GM23338 (cell line): ENCODE results near the gene TAB3. TPM values are rescaled to one million over a fixed set of nuclear protein-coding genes. Genes with fewer than 3 reads are reported as not detected.

ENCODE experiments used
- ATAC-seq: fragments of 200-7000 bp; cut with Tn5 transposase; 3 replicates; pipeline ENCODE4 v1.9.1; 2020
- DNase-seq: peaks from one replicate; pipeline ENCODE4 v3.0.0-alpha.2; 2015; ENCODE audit warnings: low spot score
- H2AFZ ChIP-seq: fragments of 200-600 bp; sonication (generic); 2 replicates; pipeline ENCODE4 v1.8.0; 2016; ENCODE audit warnings: antibody characterized with exemption, mild to moderate bottlenecking, moderate library complexity
- H3F3A ChIP-seq: fragments of 200-600 bp; sonication (generic); replicated peaks from 2 replicates; pipeline ENCODE4 v1.8.0; 2017; ENCODE audit warnings: antibody characterized with exemption, mixed run types, low read depth
- H3K27ac ChIP-seq: fragments of 200-600 bp; sonication (generic); 2 replicates; pipeline ENCODE4 v1.6.1; 2016; ENCODE audit warnings: low read depth
- H3K27me3 ChIP-seq: fragments of 200-600 bp; sonication (generic); 2 replicates; pipeline ENCODE4 v1.8.0; 2016; ENCODE audit warnings: mild to moderate bottlenecking, mixed run types, moderate library complexity; ENCODE audit not compliant: insufficient read depth
- H3K36me3 ChIP-seq: fragments of 200-600 bp; sonication (generic); 2 replicates; pipeline ENCODE4 v1.8.0; 2016; ENCODE audit warnings: mild to moderate bottlenecking; ENCODE audit not compliant: insufficient read depth
- H3K4me1 ChIP-seq: fragments of 200-600 bp; sonication (generic); 2 replicates; pipeline ENCODE4 v1.8.0; 2016; ENCODE audit warnings: mild to moderate bottlenecking, moderate library complexity; ENCODE audit not compliant: insufficient read depth
- H3K4me2 ChIP-seq: fragments of 200-600 bp; sonication (generic); 2 replicates; pipeline ENCODE4 v1.7.1; 2017; ENCODE audit warnings: mixed run types
- H3K4me3 ChIP-seq: fragments of 200-600 bp; sonication (generic); 2 replicates; pipeline ENCODE4 v1.6.1; 2016; ENCODE audit warnings: mixed run types
- H3K79me2 ChIP-seq: fragments of 200-600 bp; sonication (generic); replicated peaks from 2 replicates; pipeline ENCODE4 v1.8.0; 2017; ENCODE audit warnings: mild to moderate bottlenecking; ENCODE audit not compliant: insufficient read depth
- H3K9me2 ChIP-seq: fragments of 200-600 bp; sonication (generic); 2 replicates; pipeline ENCODE4 v1.8.0; 2017; ENCODE audit not compliant: insufficient read depth
- H4K20me1 ChIP-seq: fragments of 200-600 bp; sonication (generic); replicated peaks from 2 replicates; pipeline ENCODE4 v1.8.0; 2017; ENCODE audit warnings: mild to moderate bottlenecking; ENCODE audit not compliant: insufficient read depth
- H3K27ac Mint-ChIP-seq: 2 replicates; pipeline ENCODE4 v1.8.0; 2020; ENCODE audit warnings: inconsistent platforms, mild to moderate bottlenecking, moderate library complexity, mixed read lengths
- H3K27me3 Mint-ChIP-seq: 3 replicates; pipeline ENCODE4 v1.8.0; 2022; ENCODE audit warnings: low read depth, mild to moderate bottlenecking, moderate library complexity, mixed read lengths, inconsistent platforms; ENCODE audit not compliant: insufficient read depth, poor library complexity
- H3K36me3 Mint-ChIP-seq: 3 replicates; pipeline ENCODE4 v1.8.0; 2021; ENCODE audit warnings: low read depth, mild to moderate bottlenecking, inconsistent platforms, moderate library complexity, mixed read lengths
- H3K4me1 Mint-ChIP-seq: 3 replicates; pipeline ENCODE4 v1.8.0; 2020; ENCODE audit warnings: mild to moderate bottlenecking, inconsistent platforms, mixed read lengths
- H3K4me3 Mint-ChIP-seq: 3 replicates; pipeline ENCODE4 v1.8.0; 2021; ENCODE audit warnings: moderate library complexity, mild to moderate bottlenecking, inconsistent platforms, mixed read lengths
- H3K9me3 Mint-ChIP-seq: 3 replicates; pipeline ENCODE4 v1.8.0; 2020; ENCODE audit warnings: moderate library complexity, mild to moderate bottlenecking, inconsistent platforms, mixed read lengths
- CTCF ChIP-seq, 2 experiments: fragments of 200-600 bp in 1 of 2; sonication (generic) in 1 of 2; conservative IDR thresholded peaks; 2 replicates each; pipeline versions ENCODE4 v1.5.1 to v1.6.1; 2016 to 2017; ENCODE audit warnings: antibody characterized with exemption in 2 of 2, low read depth in 2 of 2, mild to moderate bottlenecking in 2 of 2, moderate library complexity in 1 of 2
- EZH2 ChIP-seq: fragments of 200-600 bp; sonication (generic); IDR thresholded peaks from one replicate; pipeline ENCODE4 v1.8.0; 2017; ENCODE audit warnings: antibody characterized with exemption, mild to moderate bottlenecking, low read depth; ENCODE audit not compliant: unreplicated experiment
- EZH2phosphoT487 ChIP-seq: fragments of 200-600 bp; sonication (generic); IDR thresholded peaks from one replicate; pipeline ENCODE4 v1.8.1; 2018; ENCODE audit warnings: antibody characterized with exemption; ENCODE audit not compliant: unreplicated experiment
- ZNF114 ChIP-seq: fragments of 250-450 bp; sonication (Bioruptor Pico); IDR thresholded peaks from 2 replicates; pipeline ENCODE4 v1.5.0; 2020; ENCODE audit warnings: mild to moderate bottlenecking, moderate library complexity
- polyA plus RNA-seq: library from polyadenylated mRNA; unstranded; fragments of >200 nt; fragmentation: Nextera tagmentation; extraction: Ambion mirVana; gene quantifications from 2 replicates; pipeline ENCODE4 v1.2.1, GENCODE V29; 2016
- total RNA-seq: library from RNA; depleted of rRNA; stranded (reverse); fragments of >200 nt; shearing (Covaris generic); gene quantifications from 2 replicates; pipeline ENCODE4 v1.2.3, GENCODE V29; 2014
- TF ChIP-seq, protein P1 (sequence below): fragments of 250-450 bp; sonication (Bioruptor Pico); IDR thresholded peaks from 2 replicates; pipeline ENCODE4 v1.5.0; 2020; ENCODE audit warnings: mild to moderate bottlenecking, moderate library complexity

Gene TAB3
- total and polyA plus RNA-seq, 2 experiments from 2014 or later, result 4.4 to 21.7 TPM

DNA sequence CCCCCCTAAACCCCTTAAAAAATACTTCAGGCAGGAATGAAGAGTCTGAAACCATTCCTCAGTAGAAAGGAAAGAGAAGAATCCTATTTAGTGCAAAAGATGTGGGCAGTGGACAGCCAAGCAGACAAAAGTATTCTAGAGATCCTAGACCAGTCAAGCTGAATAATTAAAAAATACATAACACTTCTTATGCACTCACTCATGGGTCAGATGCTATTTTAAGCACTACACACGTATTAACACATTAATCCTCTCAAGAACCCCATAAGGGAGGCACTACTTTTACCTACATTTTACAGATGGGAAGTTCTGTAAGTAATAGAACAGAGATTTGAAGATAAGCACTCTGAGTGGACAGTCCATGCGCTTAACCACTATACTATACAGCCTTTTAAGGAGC, 5.9 kb downstream of the TAB3 start:
- DNase-seq (no peak), ATAC-seq (no peak)
- no peak overlapping the region for H3K27ac ChIP-seq
- Mint-ChIP-seq H3K9me3 (no peaks in the 10 kb centered on the region), H3K4me1 (peaks cover 13% of the 10 kb centered on the region), H3K27ac (no peak overlapping the region), H3K4me3 (no peak overlapping the region), H3K27me3 (no peaks in the 10 kb centered on the region), H3K36me3 (no peaks in the 10 kb centered on the region)
- H3K4me3 ChIP-seq, result no peak overlapping the region
- TF ChIP-seq, protein P1, sequence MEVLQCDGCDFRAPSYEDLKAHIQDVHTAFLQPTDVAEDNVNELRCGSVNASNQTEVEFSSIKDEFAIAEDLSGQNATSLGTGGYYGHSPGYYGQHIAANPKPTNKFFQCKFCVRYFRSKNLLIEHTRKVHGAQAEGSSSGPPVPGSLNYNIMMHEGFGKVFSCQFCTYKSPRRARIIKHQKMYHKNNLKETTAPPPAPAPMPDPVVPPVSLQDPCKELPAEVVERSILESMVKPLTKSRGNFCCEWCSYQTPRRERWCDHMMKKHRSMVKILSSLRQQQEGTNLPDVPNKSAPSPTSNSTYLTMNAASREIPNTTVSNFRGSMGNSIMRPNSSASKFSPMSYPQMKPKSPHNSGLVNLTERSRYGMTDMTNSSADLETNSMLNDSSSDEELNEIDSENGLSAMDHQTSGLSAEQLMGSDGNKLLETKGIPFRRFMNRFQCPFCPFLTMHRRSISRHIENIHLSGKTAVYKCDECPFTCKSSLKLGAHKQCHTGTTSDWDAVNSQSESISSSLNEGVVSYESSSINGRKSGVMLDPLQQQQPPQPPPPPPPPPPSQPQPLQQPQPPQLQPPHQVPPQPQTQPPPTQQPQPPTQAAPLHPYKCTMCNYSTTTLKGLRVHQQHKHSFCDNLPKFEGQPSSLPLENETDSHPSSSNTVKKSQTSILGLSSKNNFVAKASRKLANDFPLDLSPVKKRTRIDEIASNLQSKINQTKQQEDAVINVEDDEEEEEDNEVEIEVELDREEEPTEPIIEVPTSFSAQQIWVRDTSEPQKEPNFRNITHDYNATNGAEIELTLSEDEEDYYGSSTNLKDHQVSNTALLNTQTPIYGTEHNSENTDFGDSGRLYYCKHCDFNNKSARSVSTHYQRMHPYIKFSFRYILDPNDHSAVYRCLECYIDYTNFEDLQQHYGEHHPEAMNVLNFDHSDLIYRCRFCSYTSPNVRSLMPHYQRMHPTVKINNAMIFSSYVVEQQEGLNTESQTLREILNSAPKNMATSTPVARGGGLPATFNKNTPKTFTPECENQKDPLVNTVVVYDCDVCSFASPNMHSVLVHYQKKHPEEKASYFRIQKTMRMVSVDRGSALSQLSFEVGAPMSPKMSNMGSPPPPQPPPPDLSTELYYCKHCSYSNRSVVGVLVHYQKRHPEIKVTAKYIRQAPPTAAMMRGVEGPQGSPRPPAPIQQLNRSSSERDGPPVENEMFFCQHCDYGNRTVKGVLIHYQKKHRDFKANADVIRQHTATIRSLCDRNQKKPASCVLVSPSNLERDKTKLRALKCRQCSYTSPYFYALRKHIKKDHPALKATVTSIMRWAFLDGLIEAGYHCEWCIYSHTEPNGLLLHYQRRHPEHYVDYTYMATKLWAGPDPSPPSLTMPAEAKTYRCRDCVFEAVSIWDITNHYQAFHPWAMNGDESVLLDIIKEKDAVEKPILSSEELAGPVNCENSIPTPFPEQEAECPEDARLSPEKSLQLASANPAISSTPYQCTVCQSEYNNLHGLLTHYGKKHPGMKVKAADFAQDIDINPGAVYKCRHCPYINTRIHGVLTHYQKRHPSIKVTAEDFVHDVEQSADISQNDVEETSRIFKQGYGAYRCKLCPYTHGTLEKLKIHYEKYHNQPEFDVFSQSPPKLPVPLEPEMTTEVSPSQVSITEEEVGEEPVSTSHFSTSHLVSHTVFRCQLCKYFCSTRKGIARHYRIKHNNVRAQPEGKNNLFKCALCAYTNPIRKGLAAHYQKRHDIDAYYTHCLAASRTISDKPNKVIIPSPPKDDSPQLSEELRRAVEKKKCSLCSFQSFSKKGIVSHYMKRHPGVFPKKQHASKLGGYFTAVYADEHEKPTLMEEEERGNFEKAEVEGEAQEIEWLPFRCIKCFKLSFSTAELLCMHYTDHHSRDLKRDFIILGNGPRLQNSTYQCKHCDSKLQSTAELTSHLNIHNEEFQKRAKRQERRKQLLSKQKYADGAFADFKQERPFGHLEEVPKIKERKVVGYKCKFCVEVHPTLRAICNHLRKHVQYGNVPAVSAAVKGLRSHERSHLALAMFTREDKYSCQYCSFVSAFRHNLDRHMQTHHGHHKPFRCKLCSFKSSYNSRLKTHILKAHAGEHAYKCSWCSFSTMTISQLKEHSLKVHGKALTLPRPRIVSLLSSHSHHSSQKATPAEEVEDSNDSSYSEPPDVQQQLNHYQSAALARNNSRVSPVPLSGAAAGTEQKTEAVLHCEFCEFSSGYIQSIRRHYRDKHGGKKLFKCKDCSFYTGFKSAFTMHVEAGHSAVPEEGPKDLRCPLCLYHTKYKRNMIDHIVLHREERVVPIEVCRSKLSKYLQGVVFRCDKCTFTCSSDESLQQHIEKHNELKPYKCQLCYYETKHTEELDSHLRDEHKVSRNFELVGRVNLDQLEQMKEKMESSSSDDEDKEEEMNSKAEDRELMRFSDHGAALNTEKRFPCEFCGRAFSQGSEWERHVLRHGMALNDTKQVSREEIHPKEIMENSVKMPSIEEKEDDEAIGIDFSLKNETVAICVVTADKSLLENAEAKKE (CRISPR knock-in tag), result no peak
- TF ChIP-seq ZNF114 (no peak), EZH2 (no peak), CTCF (conservative IDR thresholded peaks at IDR 0.05; ENCODE audit: low read depth in 2 of 2) (no peak)
- H3K36me3 ChIP-seq, result no peaks in the 10 kb centered on the region
- no peak overlapping the region for H3K4me2 ChIP-seq
- no peaks in the 10 kb centered on the region for H3K27me3 ChIP-seq
- H3K9me2 ChIP-seq, result no peaks in the 10 kb centered on the region
- H3K79me2 ChIP-seq, result peaks cover 64% of the 10 kb centered on the region
- H3F3A ChIP-seq, result no peaks in the 10 kb centered on the region
- no peaks in the 10 kb centered on the region for H3K4me1 ChIP-seq
- H2AFZ ChIP-seq, result no peak overlapping the region
- no peaks in the 10 kb centered on the region for H4K20me1 ChIP-seq

DNA sequence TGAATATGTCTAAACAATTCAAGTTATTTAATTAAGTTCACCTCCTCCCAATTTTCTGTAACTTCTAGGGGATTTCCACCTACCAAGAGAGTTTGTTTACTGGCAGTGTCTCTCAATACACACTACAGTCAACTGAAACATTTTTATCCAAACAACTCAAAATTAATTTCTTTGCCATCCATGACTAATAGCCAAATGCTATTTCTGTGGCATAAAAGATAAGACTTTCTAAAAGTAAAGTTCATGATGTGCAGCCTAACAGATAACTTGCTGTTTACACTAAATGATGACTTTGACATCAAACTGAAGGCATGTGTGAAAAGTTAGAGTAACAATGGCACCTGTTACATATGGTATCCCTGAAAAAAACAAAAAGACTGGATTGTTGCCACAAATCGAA, 7.3 kb downstream of the TAB3 start:
- Mint-ChIP-seq H3K27ac (no peak overlapping the region), H3K4me3 (no peak overlapping the region), H3K9me3 (no peaks in the 10 kb centered on the region), H3K36me3 (no peaks in the 10 kb centered on the region), H3K4me1 (peaks cover 14% of the 10 kb centered on the region), H3K27me3 (peaks cover 3% of the 10 kb centered on the region)
- Histone ChIP-seq H3K4me2 (no peak overlapping the region), H3F3A (no peaks in the 10 kb centered on the region), H3K4me3 (no peak overlapping the region), H3K4me1 (no peaks in the 10 kb centered on the region), H3K9me2 (no peaks in the 10 kb centered on the region), H3K36me3 (no peaks in the 10 kb centered on the region), H2AFZ (no peak overlapping the region), H4K20me1 (no peaks in the 10 kb centered on the region), H3K27ac (no peak overlapping the region), H3K79me2 (peaks cover 62% of the 10 kb centered on the region), H3K27me3 (no peaks in the 10 kb centered on the region)
- no peak for DNase-seq
- no peak for ATAC-seq
- TF ChIP-seq EZH2phosphoT487, result no peak
- TF ChIP-seq, protein P1 (CRISPR knock-in tag), result no peak
